ENCODE measurements around the gene SIL1.
"Not testable (repeated sequence)": the region's sequence is repeated elsewhere in the genome, so short reads cannot be mapped to it uniquely, and the experiment has no call there.

The SIL1 gene

DNA sequence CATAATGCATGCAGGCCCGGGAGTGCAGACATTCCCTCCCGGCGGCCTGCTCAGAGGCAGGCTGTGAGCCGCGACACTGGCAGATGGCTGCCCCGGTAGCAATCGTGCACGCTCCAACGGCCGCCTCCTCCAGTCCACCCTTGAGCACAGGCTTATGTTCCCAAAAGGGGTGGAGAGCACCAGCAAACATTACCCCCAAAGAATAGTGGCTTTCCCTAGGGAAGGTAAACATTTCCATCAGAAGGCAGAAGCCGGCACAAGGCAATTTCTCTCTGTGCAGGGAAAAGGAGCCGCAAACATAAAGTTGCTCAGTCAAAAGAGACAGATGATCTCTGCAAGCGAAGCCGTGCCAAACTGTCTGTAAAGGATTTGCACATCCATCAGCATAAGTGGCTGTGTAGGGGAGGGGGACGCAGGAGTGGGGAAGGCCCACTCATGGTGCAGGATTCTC is 92.5 kb downstream of the SIL1 start:
- DNase-seq (ENCODE audit: low read depth), result no peak

DNA sequence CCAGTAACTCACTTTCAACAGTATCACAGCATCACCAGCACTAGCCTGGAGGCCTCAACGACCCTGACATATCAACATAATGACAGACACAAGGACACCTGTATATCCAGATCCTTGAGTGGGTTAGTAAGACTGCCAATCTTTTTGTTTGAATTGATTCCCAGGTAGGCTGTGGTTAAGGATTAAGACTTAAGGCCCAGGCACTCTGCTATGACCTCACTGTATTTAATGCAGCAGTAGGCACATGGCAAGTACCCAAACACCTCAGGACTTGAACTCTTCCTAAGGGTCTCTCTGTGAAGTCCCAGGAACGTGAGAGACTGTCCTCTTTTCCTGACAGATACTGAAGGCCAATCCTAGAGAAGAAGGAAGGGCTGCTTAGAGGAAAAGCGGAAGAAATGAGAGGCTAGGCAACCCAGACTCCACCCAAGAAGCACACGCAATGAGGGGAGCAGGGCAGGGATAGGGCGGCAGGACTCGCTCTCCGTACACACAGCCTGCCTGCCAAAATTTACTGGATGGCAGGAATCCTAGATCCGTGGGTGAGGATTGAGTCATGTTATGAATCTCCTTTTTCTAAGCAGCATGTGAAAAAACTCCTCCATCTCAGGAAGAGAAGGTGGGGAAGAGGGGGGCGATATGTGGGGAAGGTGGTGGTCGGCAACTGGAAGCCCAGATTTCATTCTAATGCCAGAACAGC is 93.4 kb downstream of the SIL1 start:
- DNase-seq (ENCODE audit: low read depth), result no peak

DNA sequence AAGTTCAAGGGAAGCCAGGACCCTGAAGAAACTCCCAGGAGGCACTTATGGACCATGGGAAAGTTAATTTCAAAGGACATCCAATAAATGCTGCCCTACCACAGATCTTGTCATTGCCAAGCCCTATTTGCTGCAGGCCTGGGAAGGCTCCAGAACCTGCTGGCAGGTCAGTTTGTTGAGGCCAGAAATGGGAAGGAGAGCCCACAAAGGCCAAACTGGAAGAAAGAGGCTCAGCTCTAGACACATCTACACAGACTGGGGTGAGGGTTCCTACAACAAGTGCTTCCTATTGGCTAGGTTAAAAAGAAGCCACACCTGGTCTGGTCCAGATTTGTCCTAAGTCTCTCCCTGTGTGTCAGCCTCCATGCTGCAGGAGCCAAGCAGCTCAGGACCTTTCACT is 94.4 kb downstream of the SIL1 start:
- DNase-seq (ENCODE audit: low read depth), result no peak

DNA sequence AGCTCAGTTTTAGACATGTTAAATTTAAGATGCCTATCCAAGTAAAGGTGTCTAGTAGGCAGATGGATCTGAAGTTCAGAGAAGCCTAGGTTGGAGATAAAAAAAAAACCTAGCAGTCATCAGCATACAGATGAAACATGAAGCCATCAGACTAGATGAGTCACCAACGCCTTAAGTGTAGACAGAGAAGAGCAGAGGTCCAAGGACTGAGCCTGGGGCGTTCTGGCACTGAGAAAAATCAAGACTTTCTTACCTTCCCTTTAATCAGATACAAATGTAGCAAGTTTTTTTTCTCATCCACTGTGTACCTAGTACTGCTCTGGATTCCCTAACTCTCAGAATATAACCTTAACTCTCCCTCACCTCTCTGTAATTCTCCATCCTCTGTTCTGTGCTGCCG is 97.3 kb downstream of the SIL1 start:
- DNase-seq (ENCODE audit: low read depth), result no peak

DNA sequence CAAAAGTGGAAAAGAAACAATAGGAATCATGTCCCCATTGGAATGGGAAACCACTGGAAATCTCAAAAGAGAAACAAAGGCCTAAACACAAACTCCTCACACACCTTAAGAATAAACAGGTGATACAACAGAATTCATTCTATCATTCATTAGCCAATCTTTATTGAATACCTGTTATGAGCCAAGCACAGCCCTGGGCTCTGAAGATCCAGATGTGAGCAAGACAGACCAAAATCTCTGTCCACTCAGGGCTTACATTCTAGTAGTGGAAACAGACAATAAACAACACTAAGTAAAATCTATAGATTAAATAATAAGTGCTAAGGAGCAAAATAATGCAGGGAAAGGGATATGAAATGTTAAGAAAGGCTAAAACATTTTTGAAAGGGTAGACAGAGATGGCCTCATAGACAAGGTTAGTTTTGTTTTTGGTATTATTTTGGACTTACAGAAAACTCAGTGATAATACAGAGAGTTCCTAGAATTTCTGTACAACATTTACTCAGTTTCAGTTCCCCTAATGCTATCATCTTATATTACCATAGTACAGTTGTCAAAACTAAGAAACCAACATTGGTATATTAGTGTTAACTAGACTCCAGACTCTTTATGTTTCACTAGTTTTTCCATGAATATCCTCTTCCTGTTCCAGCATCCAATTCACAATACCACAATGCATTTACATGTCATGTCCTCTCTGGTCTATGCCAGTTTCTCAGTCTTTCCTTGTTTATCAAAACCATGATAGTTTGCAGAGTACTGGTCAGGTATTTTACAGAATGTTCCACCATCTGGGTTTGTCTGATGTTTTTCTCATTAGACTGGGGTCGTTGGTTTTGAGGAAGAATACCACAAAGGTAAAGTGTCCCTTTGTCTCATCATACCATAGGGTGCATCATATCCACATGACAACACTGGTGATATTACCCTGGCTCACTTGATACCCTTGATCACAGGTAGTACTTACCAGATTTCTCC is 103.7 kb downstream of the SIL1 start:
- DNase-seq (ENCODE audit: low read depth), result no peak

DNA sequence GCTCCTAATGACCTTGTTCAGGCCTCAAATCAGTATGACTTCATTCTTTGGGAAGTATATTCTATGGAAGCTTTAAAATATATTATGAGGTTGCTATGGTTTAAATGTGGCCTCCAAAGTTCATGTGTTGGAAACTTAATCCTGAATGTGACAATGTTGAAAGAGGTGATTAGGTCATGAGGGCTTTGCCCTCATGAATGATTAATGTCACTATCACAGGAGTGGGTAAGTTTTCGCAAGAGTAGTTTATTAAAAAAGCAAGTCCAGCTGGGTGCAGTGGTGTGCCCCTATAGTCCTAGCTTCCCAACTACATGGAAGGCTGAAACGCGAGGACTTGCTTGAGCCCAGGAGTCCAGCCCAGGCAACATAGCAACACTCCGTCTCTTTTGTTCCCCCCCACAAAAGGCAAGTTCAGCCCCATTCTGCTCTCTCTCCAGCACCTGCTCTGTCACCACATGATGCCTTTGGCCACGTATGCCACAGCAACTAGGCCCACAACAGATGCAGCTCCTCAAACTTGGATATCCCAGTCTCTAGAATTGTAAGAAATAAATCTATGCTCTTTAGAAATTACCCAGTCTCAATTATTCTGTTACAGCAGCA is 105.3 kb downstream of the SIL1 start:
- no peak for DNase-seq (ENCODE audit: low read depth)

DNA sequence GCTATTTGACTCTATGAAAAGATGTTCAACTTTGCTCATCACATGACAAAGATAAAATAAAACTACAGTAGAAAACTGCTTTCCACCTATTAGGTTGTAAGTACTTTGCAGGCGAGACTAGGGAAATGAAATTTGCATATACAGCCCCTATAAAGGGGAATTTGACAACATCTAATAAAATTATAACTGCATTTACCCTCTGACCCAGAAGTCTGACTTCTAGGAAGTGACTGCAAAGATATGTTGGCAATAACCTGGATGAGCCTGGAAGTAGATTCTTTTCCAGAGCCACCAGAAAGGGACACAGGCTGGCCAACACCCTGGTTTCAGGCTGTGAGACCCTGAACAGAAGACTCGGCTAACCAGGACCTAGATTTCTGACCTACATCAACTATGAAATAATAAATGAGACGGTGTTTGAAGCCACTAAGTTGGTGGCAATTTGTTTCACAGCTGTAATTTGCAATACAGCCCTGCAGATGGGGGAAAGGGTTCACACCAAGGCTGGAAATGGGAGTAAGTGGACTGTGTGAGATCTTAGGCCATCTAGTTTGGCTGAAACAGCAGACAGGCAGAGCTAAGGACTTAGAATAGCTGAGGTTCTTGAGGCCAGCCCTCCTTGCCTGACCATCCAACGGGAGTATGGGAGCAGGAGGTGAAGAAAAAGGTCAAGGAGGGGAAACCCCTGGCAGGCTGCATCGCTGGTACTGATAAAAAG is 106.6 kb downstream of the SIL1 start:
- no peak for DNase-seq (ENCODE audit: low read depth)

DNA sequence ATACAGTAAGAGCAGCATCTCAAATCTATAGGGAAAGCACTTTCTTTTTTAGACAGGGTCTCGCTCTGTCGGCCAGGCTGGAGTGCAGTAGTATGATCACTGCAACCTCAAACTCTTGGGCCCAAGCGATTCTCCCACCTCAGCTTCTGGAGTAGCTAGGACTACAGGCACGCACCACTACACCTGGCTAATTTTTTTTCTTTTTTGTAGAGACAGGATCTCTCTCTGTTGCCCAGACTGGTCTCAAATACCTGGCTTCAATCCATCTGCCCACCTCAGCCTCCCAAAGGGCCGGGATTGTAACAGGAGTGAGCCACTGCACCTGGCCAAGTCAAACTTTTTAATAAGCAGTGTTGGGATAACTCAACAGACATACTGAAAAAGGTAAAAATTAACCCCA is 107.6 kb downstream of the SIL1 start:
- no peak for DNase-seq (ENCODE audit: low read depth)

DNA sequence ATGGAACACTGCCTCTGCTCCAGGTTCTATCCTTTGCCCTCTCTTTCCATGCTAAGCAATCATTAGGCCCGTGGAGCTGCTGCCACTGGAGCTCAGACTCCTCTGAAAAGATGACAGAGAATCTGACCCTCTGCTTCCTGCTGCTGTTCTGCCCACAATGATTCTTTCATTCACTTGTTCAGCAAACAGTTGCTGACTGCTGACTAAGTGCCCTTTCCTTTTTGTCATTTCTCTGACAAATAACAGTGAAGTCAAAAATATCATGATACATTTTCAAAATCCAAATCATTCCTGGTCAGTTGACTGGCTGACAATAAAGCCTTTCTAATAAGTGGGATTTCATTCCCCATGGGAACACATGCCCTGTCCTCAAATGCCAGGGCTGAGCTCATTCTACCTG is 110.1 kb downstream of the SIL1 start:
- no peak for DNase-seq (ENCODE audit: low read depth)

DNA sequence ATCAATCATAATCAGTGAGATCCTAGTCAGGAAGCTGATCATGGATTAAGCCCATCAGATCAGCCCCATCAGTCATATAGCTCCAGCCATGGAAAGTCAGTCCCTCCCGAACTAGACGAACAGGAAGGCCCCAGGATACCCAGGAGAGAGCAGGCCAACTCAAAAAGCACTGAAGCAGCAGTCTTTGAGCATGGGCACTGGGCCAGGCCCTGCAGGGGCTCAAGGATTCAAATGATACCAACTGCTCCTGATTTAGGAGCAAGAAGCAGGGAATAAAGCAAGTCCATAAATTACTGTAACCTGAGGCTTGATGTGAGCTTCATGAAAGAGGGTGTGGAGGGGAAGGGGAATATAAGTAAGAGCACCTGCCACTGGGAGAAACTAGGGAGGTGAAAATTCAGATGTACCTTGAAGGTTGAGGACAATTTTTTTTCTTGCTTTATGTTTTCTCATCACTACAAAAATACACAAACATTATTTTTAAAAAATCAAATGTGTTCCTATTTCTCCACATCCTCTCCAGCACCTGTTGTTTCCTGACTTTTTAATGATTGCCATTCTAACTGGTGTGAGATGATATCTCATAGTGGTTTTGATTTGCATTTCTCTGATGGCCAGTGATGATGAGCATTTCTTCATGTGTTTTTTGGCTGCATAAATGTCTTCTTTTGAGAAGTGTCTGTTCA is 115.2 kb downstream of the SIL1 start:
- no peak for DNase-seq (ENCODE audit: low read depth)

DNA sequence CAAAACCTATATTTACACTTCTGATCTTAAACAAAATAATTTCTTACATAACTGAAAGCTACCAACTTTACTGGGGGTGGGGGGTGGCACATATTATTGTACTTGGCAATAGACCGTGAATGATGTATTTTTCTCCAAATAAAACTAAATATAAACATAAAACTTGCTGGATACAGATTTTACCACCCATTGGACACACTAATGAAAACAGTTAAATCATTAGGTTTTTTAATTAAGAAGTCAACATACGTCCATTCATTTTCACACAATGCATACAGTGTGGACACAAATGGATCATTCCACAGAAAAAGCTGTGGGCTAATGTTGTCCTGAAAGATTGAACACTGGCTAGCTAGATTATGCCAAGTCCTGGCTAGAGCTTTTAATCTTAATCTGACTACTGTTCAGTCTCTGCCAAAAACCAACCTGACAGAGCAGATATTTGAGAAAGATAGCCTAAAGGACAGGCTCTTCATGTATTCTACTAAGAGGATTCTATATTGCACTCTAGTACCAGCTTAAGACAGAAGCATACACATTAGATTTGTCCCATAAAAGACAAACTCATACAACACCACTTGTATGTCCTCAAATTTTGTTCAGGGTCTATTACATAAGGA is 118.1 kb downstream of the SIL1 start:
- DNase-seq (ENCODE audit: low read depth), result no peak

DNA sequence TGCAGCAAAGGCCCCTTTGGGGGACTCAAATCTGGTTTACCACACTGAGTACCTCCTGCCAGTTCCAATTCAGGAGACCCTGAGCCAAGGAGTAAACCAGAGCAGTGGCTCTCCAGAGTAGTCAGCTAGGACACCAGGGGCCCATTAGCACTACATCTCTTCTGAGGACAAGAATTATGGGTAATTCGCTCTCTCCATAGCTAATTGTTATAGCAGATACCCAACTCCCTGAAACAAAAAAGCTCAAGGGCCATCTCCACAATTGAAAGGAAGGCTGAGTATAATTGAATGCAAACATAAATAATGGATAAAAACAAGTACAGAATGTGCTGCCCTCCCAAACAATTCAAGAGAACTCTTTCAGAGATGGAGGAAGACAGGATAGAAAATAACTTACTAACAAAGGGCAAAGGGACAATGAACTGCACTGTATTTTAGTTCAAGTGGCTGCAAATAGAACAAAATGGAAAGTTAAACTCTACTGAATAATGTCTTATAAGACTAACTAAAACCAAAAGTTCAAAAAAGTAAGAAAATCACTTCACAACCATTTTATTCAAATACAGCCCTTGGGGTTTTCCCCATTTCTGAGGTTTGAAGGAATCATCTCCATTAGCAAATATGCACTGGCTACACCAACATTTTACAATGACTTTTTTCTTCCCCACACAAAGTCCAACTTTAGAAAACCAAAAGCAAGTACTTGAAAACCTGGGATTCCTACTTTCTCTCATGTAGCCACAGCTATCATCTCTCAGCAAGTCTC is 118.8 kb downstream of the SIL1 start:
- no peak for DNase-seq (ENCODE audit: low read depth)

DNA sequence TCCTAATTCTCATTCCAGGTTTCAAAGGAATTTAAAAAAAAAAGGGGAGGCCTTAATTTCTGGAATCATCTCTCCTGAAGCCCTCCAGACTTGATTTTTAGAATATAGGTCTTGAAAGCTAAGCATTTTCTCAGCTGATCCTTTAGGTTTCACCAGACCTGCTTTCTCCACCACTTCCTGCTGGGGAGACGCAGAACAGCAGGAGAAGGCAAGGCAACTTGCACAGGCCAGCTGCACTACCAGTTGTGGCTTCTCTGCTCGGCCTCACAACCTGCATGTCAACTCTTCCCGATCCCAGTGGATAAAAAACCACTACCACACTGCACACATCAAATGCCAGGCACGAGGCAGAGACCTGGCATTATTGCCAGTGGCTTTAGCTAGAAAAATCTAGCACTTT is 119.8 kb downstream of the SIL1 start:
- no peak for DNase-seq (ENCODE audit: low read depth)

DNA sequence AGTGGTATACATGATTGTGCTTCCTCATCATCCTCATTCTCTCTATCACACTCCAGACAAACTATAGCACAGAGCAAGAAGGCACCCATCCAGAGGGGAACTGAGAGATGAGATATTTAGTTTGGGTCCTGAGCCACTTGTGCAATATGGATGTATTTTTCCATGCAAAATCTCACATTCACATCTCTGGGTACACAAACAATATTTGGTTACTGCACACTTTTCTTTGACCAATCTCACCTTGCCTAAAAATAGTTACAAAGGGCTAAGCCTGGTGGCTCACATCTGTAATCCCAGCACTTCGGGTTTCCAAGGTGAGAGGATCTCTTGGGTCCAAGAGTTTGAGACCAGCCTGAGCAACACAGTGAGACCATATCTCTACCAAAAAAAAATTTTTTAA is 120.3 kb downstream of the SIL1 start:
- DNase-seq (ENCODE audit: low read depth), result no peak

DNA sequence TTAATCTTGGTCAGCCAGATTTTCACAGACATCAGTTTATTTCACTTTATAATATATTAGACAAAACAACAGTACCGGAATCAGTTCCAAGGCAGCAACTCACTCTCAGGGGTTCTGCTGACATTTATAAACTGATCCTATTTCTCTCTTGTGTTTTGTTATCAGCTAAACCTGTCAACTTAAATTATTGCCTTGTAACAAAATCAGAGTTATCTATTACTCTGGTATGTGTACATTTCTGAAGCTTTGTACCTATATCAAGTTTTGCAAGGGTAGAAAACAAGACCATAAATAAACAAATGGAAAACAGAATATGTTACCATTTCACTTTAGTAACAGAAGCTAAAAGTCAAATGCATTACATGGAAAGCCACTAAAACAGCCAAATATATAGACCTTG is 122.1 kb downstream of the SIL1 start:
- no peak for DNase-seq (ENCODE audit: low read depth)

DNA sequence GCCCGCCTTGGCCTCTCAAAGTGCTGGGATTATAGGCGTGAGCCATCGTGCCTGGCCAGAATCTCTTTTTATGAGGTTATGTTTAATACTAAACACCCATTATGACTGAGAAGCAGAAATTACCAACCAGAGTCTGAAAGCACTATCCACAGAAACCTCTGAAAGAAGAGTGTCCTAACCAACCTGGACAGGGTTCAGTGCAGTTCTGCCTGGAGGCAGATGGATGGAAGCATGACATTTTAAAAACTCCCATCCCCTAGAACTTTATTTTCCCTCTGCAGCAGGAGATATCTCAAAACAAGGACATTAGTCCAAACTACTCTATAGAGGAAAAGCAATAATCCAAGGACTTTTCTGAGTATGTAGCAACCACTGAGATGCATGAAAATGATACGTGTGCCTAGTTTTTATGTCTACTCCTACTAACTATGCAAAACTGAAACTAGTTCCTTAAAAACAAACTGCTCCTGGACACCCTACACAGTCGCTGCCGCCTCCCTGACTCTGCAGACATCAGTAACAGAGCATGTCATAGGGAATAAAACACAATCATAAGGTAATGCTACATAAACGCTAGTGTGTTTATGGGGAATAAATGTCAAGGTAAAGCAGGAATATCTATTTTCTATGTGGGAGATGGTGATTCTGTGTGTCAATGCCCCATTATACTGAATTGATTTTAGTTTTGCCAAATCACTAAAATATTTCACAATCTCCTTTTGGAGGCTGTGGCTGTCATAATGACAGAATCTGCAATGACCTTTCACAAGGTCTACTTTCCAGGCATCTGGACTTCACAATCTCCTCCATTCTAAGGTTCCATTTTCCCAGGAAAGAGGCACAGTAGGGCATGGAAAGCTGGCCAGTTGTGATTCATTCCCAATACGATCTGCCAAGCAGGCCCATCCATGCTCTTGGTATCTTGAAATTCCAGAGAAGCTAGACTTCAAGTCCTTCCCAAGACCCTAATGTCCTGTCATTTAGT is 122.8 kb downstream of the SIL1 start:
- no peak for DNase-seq (ENCODE audit: low read depth)

DNA sequence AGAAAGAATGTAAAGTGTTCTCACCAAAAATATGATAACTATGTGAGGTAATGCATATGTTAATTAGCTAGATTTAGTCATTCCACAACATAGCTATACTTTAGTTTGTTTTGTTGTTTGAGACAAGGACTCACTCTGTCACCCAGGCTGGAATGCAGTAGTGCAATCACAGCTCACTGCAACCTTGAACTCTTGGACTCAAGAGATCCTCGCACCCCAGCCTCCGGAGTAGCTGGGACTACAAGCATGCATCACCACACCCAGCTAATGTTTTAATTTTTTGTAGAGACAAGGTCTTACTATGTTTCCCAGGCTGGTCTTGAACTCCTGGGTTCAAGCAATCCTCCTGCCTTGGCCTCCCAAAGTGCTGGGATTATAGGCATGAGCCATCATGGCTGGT is 124.2 kb downstream of the SIL1 start:
- DNase-seq (ENCODE audit: low read depth), result not testable (repeated sequence)

DNA sequence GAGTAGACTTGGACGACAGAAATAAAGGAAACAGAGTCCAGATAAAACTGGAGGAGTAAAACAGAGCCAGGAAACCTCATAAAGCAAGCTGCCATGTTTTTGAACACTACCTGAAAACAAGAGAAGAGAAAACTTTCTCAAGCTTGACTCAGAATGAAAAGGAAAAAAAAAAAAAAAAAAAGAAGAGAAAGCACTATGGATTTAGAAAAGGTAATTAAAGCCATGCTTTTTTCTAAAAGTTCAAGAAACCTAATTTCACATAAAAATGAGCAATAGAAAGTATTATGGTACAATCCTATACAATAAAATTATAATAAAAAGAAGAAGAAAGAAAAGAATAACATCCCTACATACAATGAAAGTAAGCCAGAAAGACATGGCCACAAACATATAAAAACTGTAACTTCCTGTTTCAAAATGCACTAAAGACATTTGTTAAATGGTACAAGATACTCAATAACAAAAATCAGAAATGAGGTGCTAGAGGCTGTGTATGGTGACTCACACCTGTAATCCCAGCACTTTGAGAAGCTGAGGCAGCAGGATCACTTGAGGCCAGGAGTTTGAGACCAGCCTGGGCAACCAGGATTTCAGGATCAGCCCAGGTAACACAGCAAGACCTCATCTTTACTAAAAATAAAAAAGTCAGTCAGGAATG is 129.5 kb downstream of the SIL1 start:
- DNase-seq (ENCODE audit: low read depth), result no peak

DNA sequence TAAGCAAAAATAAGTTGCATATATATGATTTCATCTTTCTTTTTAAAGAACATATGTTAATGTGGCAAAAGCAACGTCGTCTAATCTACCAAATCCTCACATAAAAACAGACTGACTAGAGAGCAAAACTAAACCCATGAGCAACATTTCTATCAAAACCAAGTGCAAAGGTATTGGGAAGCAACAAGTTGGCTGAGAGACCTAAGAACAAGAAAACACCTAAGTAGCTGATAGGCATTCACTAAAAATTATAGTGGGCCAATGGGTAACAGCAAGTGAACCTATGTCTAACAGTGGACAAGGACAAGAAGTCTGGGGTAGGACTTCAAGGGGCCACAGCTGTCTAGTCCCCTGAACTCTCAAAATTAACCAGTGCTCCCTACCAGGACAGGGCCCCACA is 130.1 kb downstream of the SIL1 start:
- DNase-seq (ENCODE audit: low read depth), result no peak
